ENCODE data around the gene CLUH.

DNA sequence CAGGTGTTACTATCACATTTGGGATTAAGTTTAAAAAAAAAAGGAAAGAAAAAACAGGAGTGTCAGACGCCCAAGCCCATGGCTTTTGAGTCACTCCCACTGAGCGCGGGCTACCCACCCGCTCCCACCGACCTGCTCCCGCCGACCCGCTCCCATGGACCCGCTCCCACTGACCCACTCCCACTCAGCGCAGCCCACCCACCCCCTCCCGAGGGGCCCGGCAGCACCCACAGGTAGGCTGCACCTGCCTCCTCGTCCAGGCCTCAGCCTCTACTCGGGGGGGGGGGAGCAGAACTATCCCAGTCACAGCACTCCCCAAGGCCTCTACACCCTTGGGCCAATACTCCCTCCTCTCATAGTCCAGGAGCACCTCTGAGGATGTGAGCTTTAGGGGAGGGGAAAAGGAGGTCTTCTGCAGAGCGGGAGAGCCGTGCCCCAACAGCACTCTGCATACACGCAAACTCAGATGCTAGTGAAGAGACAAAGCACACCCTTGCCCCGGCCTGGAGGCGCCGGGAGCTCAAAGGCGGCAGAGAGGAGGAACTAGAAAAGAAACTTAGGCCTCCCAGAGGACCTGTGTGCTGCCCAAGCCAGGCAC is 2.9 kb downstream of the CLUH start:
- TF ChIP-seq POLR2A (IDR thresholded peaks at IDR 0.05; ENCODE audit: low read length) (no peak), GATA1 (IDR thresholded peaks at IDR 0.05; ENCODE audit: low read depth, low read length) (no peak)

Measured in erythroblast (primary cell).